HG03280 (cell line): ENCODE measurements around the gene AIF1L.

Source experiments
- ATAC-seq: cut with Tn5 transposase; IDR thresholded peaks from one replicate; pipeline ENCODE4 v1.9.1; 2021; ENCODE audit warnings: mild to moderate bottlenecking, moderate library complexity; ENCODE audit not compliant: unreplicated experiment

Gene AIF1L

GRCh38 chr9:131161585-131161984 lies 65.3 kb downstream of the AIF1L start:
- no peak for ATAC-seq

GRCh38 chr9:131162886-131163285 lies 66.6 kb downstream of the AIF1L start:
- ATAC-seq = no peak

- no peak for ATAC-seq
These were observed 69.2 kb downstream of the AIF1L start for GRCh38 chr9:131165523-131165922.

- no peak for ATAC-seq
These were observed 70.9 kb downstream of the AIF1L start for GRCh38 chr9:131167146-131167692.

GRCh38 chr9:131167936-131168335 lies 71.6 kb downstream of the AIF1L start:
- ATAC-seq = no peak

GRCh38 chr9:131169563-131170240 lies 73.4 kb downstream of the AIF1L start:
- no peak for ATAC-seq
